Spinal cord (tissue), 10 donors: ENCODE results near the gene LAMTOR4. TPM values are rescaled to one million over a fixed set of nuclear protein-coding genes. Genes with fewer than 3 reads are reported as not detected.

Experiments used
- DNase-seq, 6 donors: peaks; one replicate each; pipeline versions ENCODE4 v3.0.0 to v3.0.0-alpha.2; 2013 to 2015; ENCODE audit warnings: low spot score in 6 of 6, low read depth in 4 of 6
- H3K27ac ChIP-seq: one replicate; pipeline ENCODE4 v1.5.1; 2013; ENCODE audit warnings: low read depth, low read length, control low read depth
- H3K27me3 ChIP-seq: one replicate; pipeline ENCODE4 v1.6.1; 2013; ENCODE audit warnings: low read length; ENCODE audit not compliant: control insufficient read depth, insufficient read depth
- H3K36me3 ChIP-seq: one replicate; pipeline ENCODE4 v1.6.1; 2013; ENCODE audit warnings: low read length; ENCODE audit not compliant: control insufficient read depth, insufficient read depth
- H3K4me1 ChIP-seq: one replicate; pipeline ENCODE4 v1.6.1; 2013; ENCODE audit warnings: low read length; ENCODE audit not compliant: control insufficient read depth, insufficient read depth
- H3K4me3 ChIP-seq: one replicate; pipeline ENCODE4 v1.5.1; 2013; ENCODE audit warnings: low read depth, low read length, control low read depth
- H3K9me3 ChIP-seq: one replicate; pipeline ENCODE4 v1.6.1; 2013; ENCODE audit warnings: low read length; ENCODE audit not compliant: control insufficient read depth, insufficient read depth
- WGBS: methylation state at CpG from one replicate; pipeline ENCODE4 v1.1.5; 2013; ENCODE audit warnings: missing lambda C conversion rate; ENCODE audit not compliant: insufficient coverage; 5-methylcytosine and 5-hydroxymethylcytosine counted together
- polyA plus RNA-seq, 2 donors: library from polyadenylated mRNA; unstranded; fragments of 120-200 nt; gene quantifications; one replicate each; pipeline ENCODE4 v1.2.1, GENCODE V29; 2013; ENCODE audit not compliant: insufficient read length in 2 of 2
- total RNA-seq, 2 donors: library from RNA; depleted of rRNA in 1 of 2; stranded (reverse); fragments of 120-200 nt in 1 of 2; fragments of >200 nt in 1 of 2; gene quantifications; one replicate each; pipeline versions ENCODE4 v1.2.3 to v1.2.4, GENCODE V29; 2013 to 2014
- donor health status: healthy.

LAMTOR4 gene
- total and polyA plus RNA-seq, 4 donors, result 59.2 to 160 (median 144) TPM

DNA sequence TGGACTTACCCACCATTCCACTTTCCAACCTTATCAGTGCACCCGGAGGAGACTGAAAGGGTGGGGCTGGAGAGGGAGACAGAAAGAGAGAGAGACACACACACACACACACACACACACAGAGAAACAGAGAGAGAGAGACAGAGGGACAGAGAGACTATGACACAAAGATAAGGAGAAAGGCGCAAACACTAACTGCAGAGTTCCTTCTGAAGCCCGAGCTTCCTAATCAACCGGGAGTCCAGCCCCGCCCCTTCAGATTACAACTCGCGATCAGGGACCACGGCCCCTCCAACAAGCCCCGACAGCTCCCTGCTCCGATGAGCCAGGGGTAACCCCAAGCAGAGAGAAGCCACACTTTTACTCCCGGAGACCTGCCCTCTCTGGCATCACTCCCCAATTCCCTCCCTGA is 19.2 kb downstream of the LAMTOR4 start:
- H3K27ac ChIP-seq, result peak overlapping the region; percentile 50
- H3K27me3 ChIP-seq, result peaks cover 16% of the 10 kb centered on the region
- H3K4me1 ChIP-seq, result peaks cover 55% of the 10 kb centered on the region
- DNase-seq, result no peak
- peak overlapping the region; percentile 54 for H3K4me3 ChIP-seq
- H3K36me3 ChIP-seq, result peaks cover 8% of the 10 kb centered on the region
- 3% methylated on average over 10 of the region's 11 CpGs for WGBS
- no peaks in the 10 kb centered on the region for H3K9me3 ChIP-seq

DNA sequence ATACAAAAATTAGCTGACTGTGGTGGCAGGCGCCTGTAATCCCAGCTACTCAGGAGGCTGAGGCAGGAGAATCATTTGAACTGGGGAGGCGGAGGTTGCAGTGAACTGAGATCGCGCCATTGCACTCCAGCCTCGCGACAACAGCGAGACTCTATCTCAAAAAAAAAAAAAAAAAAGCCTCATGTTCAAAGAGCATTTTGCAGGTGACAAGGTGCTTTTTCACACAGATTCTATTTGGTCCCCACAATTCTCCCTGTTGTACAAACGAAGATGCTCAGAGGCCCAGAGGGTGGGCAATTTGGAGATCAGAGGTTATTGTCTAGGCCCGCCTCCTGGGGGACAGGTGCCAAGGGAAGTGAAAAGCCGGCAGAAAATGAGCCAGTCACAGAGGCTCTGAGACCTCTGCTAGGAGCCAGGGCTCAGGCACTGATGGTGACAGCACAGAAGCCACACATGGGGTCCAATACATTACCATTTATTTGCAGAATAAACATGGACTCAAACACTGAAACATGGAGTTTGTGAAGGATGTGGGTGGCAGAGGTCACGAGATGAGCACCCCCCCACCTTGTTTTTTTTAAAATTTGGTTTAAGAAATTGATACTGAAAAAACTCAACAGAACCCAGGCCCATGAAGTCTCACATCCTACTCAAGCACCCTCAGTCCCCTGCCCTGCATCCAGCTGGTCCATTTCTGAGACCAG is 20.6 kb downstream of the LAMTOR4 start:
- 52% methylated on average over 3 of the region's 11 CpGs for WGBS
- H3K4me3 ChIP-seq, result no peak overlapping the region
- peak in 1 of 6 donors; percentile 29 for DNase-seq
- peak overlapping the region; percentile 50 for H3K27ac ChIP-seq
- H3K9me3 ChIP-seq, result no peaks in the 10 kb centered on the region
- H3K4me1 ChIP-seq, result peaks cover 53% of the 10 kb centered on the region
- H3K36me3 ChIP-seq, result peaks cover 21% of the 10 kb centered on the region
- H3K27me3 ChIP-seq, result peaks cover 16% of the 10 kb centered on the region

DNA sequence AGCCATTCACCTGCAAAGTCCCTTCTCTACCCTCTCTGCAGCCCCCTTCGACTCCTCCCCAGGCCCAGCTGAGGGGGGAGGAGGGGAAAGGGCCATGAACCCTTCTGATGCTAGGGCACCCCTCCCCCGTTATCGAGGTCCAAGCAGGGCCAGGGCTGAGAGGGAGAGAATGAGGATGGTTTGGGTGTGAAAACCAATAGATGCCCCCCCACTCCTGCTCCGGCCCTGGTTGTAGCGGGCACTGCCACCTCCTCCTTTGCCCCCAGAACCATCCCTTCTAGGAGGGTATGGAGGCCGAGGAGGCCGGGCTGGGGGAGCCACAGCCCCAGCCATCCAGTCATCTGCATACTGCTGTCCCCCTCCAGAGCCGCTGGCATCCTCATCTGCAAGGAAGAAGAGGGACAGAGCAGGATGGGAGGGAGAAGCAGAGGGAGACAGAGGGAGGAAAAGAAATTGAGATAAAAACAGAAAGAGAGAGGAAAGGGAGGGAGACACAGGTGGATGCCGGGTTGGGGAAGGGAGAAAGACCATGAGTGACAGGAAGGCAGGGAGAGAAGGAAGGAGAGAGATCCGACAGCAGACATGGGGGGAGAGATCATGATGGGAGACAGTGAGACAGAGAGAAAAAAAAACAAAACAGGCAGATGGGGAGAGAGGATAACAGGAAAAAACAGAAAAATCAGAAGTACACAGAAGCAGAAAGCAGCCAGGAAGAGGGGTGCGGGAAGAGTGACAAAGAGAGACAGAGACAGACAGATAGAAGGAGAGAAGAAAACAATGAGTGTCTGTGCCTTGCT is 21.6 kb downstream of the LAMTOR4 start:
- Histone ChIP-seq H3K9me3 (no peaks in the 10 kb centered on the region), H3K27ac (no peak overlapping the region), H3K27me3 (peaks cover 16% of the 10 kb centered on the region), H3K36me3 (peaks cover 25% of the 10 kb centered on the region), H3K4me1 (peaks cover 53% of the 10 kb centered on the region), H3K4me3 (no peak overlapping the region)
- 66% methylated on average over 3 of the region's 11 CpGs for WGBS
- DNase-seq, result no peak

DNA sequence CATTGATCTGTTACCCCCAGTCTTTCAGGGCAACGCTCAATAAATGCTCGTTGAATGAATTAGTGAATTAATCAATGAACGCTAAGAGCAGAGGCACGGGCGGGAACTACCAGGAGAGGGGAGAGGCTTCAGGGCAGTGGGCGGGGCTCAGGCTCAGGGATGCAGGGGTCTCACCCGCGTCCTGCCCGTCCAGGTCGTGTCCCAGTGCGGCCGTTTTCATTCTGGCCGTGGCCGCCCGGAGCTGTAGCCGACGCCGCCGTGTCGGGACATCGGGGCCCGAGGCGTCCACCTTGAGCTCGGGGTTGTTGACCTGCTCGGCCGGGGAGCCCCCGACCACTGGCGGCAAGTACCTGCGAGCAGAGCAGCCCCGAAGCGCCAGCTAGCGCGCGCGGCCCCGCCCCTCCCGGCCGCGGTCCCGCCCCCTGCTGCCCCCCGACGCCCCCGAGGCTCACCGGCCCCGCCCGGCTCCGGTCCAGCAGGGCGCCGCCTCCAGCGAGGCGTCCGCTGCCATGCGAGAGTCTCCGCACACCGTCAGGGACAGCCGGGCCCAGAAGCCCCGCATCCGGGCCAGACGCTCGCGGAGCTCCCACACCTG is 22.5 kb downstream of the LAMTOR4 start:
- no peaks in the 10 kb centered on the region for H3K9me3 ChIP-seq
- 5% methylated on average over 61 of the region's 61 CpGs for WGBS
- H3K36me3 ChIP-seq, result peaks cover 28% of the 10 kb centered on the region
- H3K27ac ChIP-seq, result no peak overlapping the region
- H3K4me3 ChIP-seq, result peak overlapping the region; percentile 33
- peak in 2 of 6 donors; percentile 35 to 36 for DNase-seq
- peaks cover 60% of the 10 kb centered on the region for H3K4me1 ChIP-seq
- H3K27me3 ChIP-seq, result peaks cover 14% of the 10 kb centered on the region

DNA sequence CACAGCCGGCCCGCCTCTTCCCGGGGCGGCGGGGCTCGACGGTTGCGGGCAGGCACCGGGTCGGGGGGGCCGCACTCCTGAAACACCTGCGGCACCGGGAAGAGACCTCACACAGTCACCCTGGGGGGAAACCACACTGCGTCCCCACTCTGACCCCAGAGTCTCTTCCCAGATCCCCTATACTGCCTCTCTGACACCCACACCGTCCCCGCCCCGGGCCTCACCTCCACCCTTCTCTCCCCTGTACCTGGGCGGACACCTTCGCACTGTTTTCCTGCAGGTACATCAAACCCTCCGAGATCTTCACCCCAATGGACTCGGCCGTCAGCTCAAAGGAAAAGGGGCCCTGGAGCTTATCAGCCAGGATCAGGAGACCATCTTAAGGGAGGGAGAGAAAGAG is 23.1 kb downstream of the LAMTOR4 start:
- Histone ChIP-seq H3K4me1 (peaks cover 57% of the 10 kb centered on the region), H3K9me3 (no peaks in the 10 kb centered on the region), H3K27me3 (peaks cover 10% of the 10 kb centered on the region), H3K36me3 (peaks cover 28% of the 10 kb centered on the region), H3K4me3 (no peak overlapping the region), H3K27ac (no peak overlapping the region)
- DNase-seq, result no peak
- WGBS, result 28% methylated on average over 19 of the region's 22 CpGs

DNA sequence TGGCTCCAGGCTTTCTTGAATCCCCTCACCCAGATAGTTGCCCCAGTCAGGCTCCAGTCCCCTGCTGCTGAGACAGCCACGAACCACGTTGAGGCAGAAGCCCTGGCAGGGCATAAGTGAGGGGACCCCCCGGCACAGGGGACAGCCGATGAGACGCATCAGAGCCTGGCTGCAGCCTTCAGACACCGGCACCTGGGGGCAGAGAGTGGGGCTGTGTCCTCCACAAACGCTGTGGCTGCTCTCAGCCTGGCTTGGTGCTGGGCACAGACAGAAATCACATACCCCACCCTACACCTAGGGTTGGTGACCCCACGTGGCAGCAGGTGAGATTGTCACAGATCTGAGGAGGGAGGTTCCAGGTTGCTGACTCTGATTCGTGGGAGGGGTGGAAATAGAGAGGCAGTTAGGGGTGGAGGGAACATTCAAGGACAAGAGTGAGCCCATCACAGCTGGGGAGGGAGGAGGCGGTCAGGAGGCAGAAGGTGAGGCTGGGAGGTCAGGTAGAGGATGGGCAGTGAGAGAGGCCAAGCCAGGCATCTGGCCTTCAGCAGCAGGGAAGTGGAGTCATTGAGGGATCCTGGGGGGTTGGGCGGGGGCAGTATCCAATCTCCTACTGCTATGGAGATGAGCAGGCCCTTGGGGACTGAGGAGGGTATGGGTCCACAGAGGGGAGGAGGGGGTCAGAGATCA is 25.2 kb downstream of the LAMTOR4 start:
- peaks cover 28% of the 10 kb centered on the region for H3K36me3 ChIP-seq
- H3K9me3 ChIP-seq, result no peaks in the 10 kb centered on the region
- peaks cover 2% of the 10 kb centered on the region for H3K27me3 ChIP-seq
- H3K27ac ChIP-seq, result no peak overlapping the region
- no peak for DNase-seq
- H3K4me3 ChIP-seq, result no peak overlapping the region
- WGBS, result 87% methylated on average over 8 of the region's 11 CpGs
- H3K4me1 ChIP-seq, result peaks cover 50% of the 10 kb centered on the region

DNA sequence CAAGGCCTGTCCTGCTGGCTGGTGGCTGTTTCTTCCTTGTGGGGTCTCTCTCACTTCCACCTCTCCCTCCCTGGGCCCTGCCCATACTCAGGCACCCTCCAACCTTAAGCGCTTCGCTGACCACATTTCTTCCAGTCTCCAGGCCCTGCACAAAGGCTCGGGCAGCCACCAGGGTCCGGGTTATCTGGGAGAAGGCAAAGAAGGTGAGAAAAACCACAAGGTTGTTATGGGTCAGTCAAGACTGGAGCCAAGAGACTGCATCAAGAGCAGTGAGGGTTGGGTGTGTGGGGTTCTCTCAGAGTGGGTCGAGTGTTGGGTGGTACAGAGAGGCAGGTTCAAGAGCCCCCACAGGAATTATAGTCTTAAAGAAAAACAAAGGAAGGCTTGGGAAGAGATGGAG is 25.9 kb downstream of the LAMTOR4 start:
- 88% methylated on average over 3 of the region's 5 CpGs for WGBS

DNA sequence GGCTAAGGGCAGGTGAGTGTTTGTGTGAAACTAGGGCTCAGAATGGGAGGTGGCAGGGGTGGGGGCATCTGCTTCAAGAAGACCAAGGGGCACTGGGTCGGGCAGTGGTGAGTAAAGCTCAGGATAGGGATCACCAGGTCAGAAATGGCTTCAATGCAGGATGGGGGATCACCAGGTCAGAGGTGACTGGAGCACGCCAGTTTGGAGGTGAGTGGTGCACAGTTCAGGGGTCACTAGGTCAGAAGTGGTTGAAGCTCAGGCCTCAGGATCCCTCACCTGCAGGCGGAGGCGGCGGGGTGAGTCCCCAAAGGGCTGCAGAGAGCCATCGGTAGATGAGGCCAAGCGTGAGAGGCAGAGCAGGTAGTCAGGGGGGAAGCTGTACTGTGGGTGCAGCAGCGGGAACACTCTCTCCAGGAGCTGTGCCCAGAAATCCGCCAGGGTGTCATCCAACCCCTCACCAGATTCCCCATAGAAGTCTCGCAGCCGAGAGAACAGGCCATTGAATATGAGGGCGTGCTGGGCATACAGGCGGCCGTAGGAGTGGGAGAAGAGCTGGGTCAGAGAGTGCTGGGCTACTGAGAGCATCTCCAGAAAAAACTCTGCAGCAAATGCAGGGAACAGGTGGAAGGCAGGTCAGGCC is 26.7 kb downstream of the LAMTOR4 start:
- peaks cover 36% of the 10 kb centered on the region for H3K4me1 ChIP-seq
- H3K27me3 ChIP-seq, result peaks cover 2% of the 10 kb centered on the region
- no peak overlapping the region for H3K4me3 ChIP-seq
- DNase-seq, result no peak
- H3K27ac ChIP-seq, result no peak overlapping the region
- 74% methylated on average over 10 of the region's 14 CpGs for WGBS
- no peaks in the 10 kb centered on the region for H3K9me3 ChIP-seq
- H3K36me3 ChIP-seq, result peaks cover 23% of the 10 kb centered on the region

More for the DNA sequence above, 25.9 kb downstream of the LAMTOR4 start:
- peaks cover 2% of the 10 kb centered on the region for H3K27me3 ChIP-seq
- peaks cover 28% of the 10 kb centered on the region for H3K36me3 ChIP-seq
- H3K9me3 ChIP-seq, result no peaks in the 10 kb centered on the region
- H3K4me1 ChIP-seq, result peaks cover 44% of the 10 kb centered on the region
- DNase-seq, result no peak
- no peak overlapping the region for H3K27ac ChIP-seq
- no peak overlapping the region for H3K4me3 ChIP-seq
